Mesenchymal stem cell (in vitro differentiated cells and primary cell): Measurements from ENCODE around the gene SHISA7.

Experiments used
- DNase-seq: peaks from one replicate; pipeline ENCODE4 v3.0.0-alpha.2; 2013
- H2AFZ ChIP-seq: one replicate; pipeline ENCODE4 v1.6.1; 2013; ENCODE audit warnings: low read depth, mild to moderate bottlenecking, control low read depth, inconsistent platforms, low read length, moderate library complexity
- H2AK5ac ChIP-seq: 2 replicates; pipeline ENCODE4 v1.6.1; 2013; ENCODE audit warnings: low read length, moderate library complexity, mild to moderate bottlenecking, inconsistent platforms; ENCODE audit not compliant: severe bottlenecking
- H2BK120ac ChIP-seq: one replicate; pipeline ENCODE4 v1.6.1; 2013; ENCODE audit warnings: low read depth, mild to moderate bottlenecking, inconsistent platforms, low read length, moderate library complexity
- H2BK12ac ChIP-seq, 2 experiments: one replicate each; pipeline ENCODE4 v1.6.1; 2013; ENCODE audit warnings: inconsistent platforms in 2 of 2, low read length in 2 of 2, mild to moderate bottlenecking in 2 of 2, moderate library complexity in 2 of 2, control low read depth in 1 of 2
- H2BK15ac ChIP-seq: one replicate; pipeline ENCODE4 v1.6.1; 2013; ENCODE audit warnings: mild to moderate bottlenecking, low read depth, inconsistent platforms; ENCODE audit not compliant: poor library complexity, severe bottlenecking
- H2BK5ac ChIP-seq: 2 replicates; pipeline ENCODE4 v1.6.1; 2013; ENCODE audit warnings: low read depth, mild to moderate bottlenecking, low read length, control low read depth, inconsistent platforms; ENCODE audit not compliant: poor library complexity, severe bottlenecking
- H3K14ac ChIP-seq, 2 experiments: one replicate each; pipeline ENCODE4 v1.6.1; 2013; ENCODE audit warnings: inconsistent platforms in 2 of 2, low read length in 2 of 2, control low read depth in 1 of 2, mild to moderate bottlenecking in 1 of 2, moderate library complexity in 1 of 2
- H3K18ac ChIP-seq, 2 experiments: one replicate each; pipeline ENCODE4 v1.6.1; 2013; ENCODE audit warnings: inconsistent platforms in 2 of 2, low read length in 2 of 2, control low read depth in 1 of 2, low read depth in 1 of 2, mild to moderate bottlenecking in 1 of 2
- H3K23ac ChIP-seq, 2 experiments: one replicate each; pipeline ENCODE4 v1.6.1; 2013; ENCODE audit warnings: inconsistent platforms in 2 of 2, low read length in 2 of 2, mild to moderate bottlenecking in 2 of 2, moderate library complexity in 2 of 2, control low read depth in 1 of 2
- H3K27ac ChIP-seq: 2 replicates; pipeline ENCODE4 v1.5.1; 2013; ENCODE audit warnings: mild to moderate bottlenecking, moderate library complexity, low read length, control low read depth, inconsistent platforms; ENCODE audit not compliant: poor library complexity, severe bottlenecking
- H3K27me3 ChIP-seq, 2 experiments: 2 replicates each; pipeline versions ENCODE4 v1.6.1 to v1.7.0; 2013; ENCODE audit warnings: low read length in 2 of 2, mild to moderate bottlenecking in 2 of 2, moderate library complexity in 2 of 2, control low read depth in 1 of 2, inconsistent platforms in 1 of 2; ENCODE audit not compliant: control insufficient read depth in 1 of 2, insufficient read depth in 1 of 2
- H3K36me3 ChIP-seq, 2 experiments: 2 replicates each; pipeline versions ENCODE4 v1.6.1 to v1.7.0; 2013; ENCODE audit warnings: low read length in 2 of 2, control low read depth in 1 of 2, inconsistent platforms in 1 of 2, low read depth in 1 of 2, mild to moderate bottlenecking in 1 of 2; ENCODE audit not compliant: insufficient read depth in 2 of 2, control insufficient read depth in 1 of 2
- H3K4ac ChIP-seq, 2 experiments: one replicate each; pipeline ENCODE4 v1.6.1; 2013; ENCODE audit warnings: inconsistent platforms in 2 of 2, low read length in 2 of 2, mild to moderate bottlenecking in 2 of 2, moderate library complexity in 2 of 2, control low read depth in 1 of 2, low read depth in 1 of 2
- H3K4me1 ChIP-seq: 2 replicates; pipeline ENCODE4 v1.6.1; 2013; ENCODE audit warnings: low read depth, low read length, control low read depth; ENCODE audit not compliant: control insufficient read depth, insufficient read depth
- H3K4me2 ChIP-seq: 2 replicates; pipeline ENCODE4 v1.6.1; 2013; ENCODE audit warnings: low read length, mild to moderate bottlenecking, inconsistent platforms; ENCODE audit not compliant: poor library complexity, severe bottlenecking
- H3K4me3 ChIP-seq, 2 experiments: 2 replicates each; pipeline versions ENCODE4 v1.5.1 to v1.7.0; 2013; ENCODE audit warnings: low read length in 2 of 2, mild to moderate bottlenecking in 2 of 2, control low read depth in 1 of 2, low read depth in 1 of 2; ENCODE audit not compliant: insufficient read depth in 1 of 2
- H3K79me1 ChIP-seq: replicated peaks from 2 replicates; pipeline ENCODE4 v1.6.1; 2013; ENCODE audit warnings: mild to moderate bottlenecking, control low read depth, low read length, inconsistent platforms; ENCODE audit not compliant: poor library complexity, severe bottlenecking
- H3K9ac ChIP-seq: 2 replicates; pipeline ENCODE4 v1.7.0; 2013; ENCODE audit warnings: mild to moderate bottlenecking, low read length, moderate library complexity
- H3K9me3 ChIP-seq: 2 replicates; pipeline ENCODE4 v1.7.0; 2013; ENCODE audit warnings: mild to moderate bottlenecking, low read length; ENCODE audit not compliant: control insufficient read depth
- H4K8ac ChIP-seq: one replicate; pipeline ENCODE4 v1.6.1; 2013; ENCODE audit warnings: inconsistent platforms, mild to moderate bottlenecking, low read length, moderate library complexity
- H4K91ac ChIP-seq: one replicate; pipeline ENCODE4 v1.6.1; 2013; ENCODE audit warnings: mild to moderate bottlenecking, low read length, inconsistent platforms
- WGBS: methylation state at CpG from one replicate; pipeline ENCODE4 v1.1.7; 2013; ENCODE audit warnings: mixed read lengths; 5-methylcytosine and 5-hydroxymethylcytosine counted together

SHISA7 gene

GRCh38 chr19:55482967-55483705 lies 40.0 kb upstream of the SHISA7 start:
- H3K4me1 ChIP-seq, result peaks cover 65% of the 10 kb centered on the region
- H3K9me3 ChIP-seq, result no peaks in the 10 kb centered on the region
- no peak overlapping the region for H3K9ac ChIP-seq
- H3K18ac ChIP-seq, result no peak overlapping the region
- no peak overlapping the region for H4K91ac ChIP-seq
- no peak overlapping the region for H3K23ac ChIP-seq
- peak overlapping the region in 1 of 2 experiments; percentile 15 for H3K4ac ChIP-seq
- H2BK15ac ChIP-seq, result no peak overlapping the region
- DNase-seq, result no peak
- no peak overlapping the region for H3K4me3 ChIP-seq
- H2BK5ac ChIP-seq, result no peak overlapping the region
- H3K36me3 ChIP-seq, result peaks cover 6 to 62% of the 10 kb centered on the region in 2 experiments
- no peak overlapping the region for H3K4me2 ChIP-seq
- no peak overlapping the region for H2BK12ac ChIP-seq
- H2AK5ac ChIP-seq, result no peak overlapping the region
- H2BK120ac ChIP-seq, result no peak overlapping the region
- H3K27me3 ChIP-seq, result no peaks in the 10 kb centered on the region
- 96% methylated on average over 45 of the region's 47 CpGs for WGBS
- peak overlapping the region; percentile 38 for H4K8ac ChIP-seq
- H3K79me1 ChIP-seq, result peaks cover 25% of the 10 kb centered on the region
- no peak overlapping the region for H3K14ac ChIP-seq
- no peak overlapping the region for H3K27ac ChIP-seq
- H2AFZ ChIP-seq, result no peak overlapping the region

- H2BK5ac ChIP-seq, result no peak overlapping the region
- H2BK120ac ChIP-seq, result no peak overlapping the region
- H3K27ac ChIP-seq, result no peak overlapping the region
- H3K4me1 ChIP-seq, result peaks cover 64% of the 10 kb centered on the region
- no peak overlapping the region for H4K91ac ChIP-seq
- 93% methylated on average over 79 of the region's 83 CpGs for WGBS
- no peak overlapping the region for H2AFZ ChIP-seq
- H3K36me3 ChIP-seq, result peaks cover 6 to 65% of the 10 kb centered on the region in 2 experiments
- H3K23ac ChIP-seq, result no peak overlapping the region
- no peak overlapping the region for H3K18ac ChIP-seq
- no peak for DNase-seq
- no peak overlapping the region for H3K4me3 ChIP-seq
- H3K27me3 ChIP-seq, result no peaks in the 10 kb centered on the region
- peaks cover 28% of the 10 kb centered on the region for H3K79me1 ChIP-seq
- H3K14ac ChIP-seq, result no peak overlapping the region
- H2BK12ac ChIP-seq, result no peak overlapping the region
- H3K9ac ChIP-seq, result no peak overlapping the region
- no peak overlapping the region for H2BK15ac ChIP-seq
- no peaks in the 10 kb centered on the region for H3K9me3 ChIP-seq
- H3K4ac ChIP-seq, result no peak overlapping the region
- H4K8ac ChIP-seq, result no peak overlapping the region
- H2AK5ac ChIP-seq, result no peak overlapping the region
- H3K4me2 ChIP-seq, result no peak overlapping the region
Measured at GRCh38 chr19:55482156-55482961, 39.3 kb upstream of the SHISA7 start.

- peaks cover 6 to 64% of the 10 kb centered on the region in 2 experiments for H3K36me3 ChIP-seq
- no peak overlapping the region for H3K4ac ChIP-seq
- H2AFZ ChIP-seq, result no peak overlapping the region
- no peak overlapping the region for H3K23ac ChIP-seq
- H3K9ac ChIP-seq, result no peak overlapping the region
- H3K4me3 ChIP-seq, result no peak overlapping the region
- H2BK15ac ChIP-seq, result no peak overlapping the region
- H3K27me3 ChIP-seq, result no peaks in the 10 kb centered on the region
- no peak overlapping the region for H3K14ac ChIP-seq
- H3K4me1 ChIP-seq, result peaks cover 58% of the 10 kb centered on the region
- H2BK12ac ChIP-seq, result no peak overlapping the region
- 75% methylated on average over 27 of the region's 40 CpGs for WGBS
- H2BK5ac ChIP-seq, result no peak overlapping the region
- H3K79me1 ChIP-seq, result peaks cover 28% of the 10 kb centered on the region
- H3K27ac ChIP-seq, result no peak overlapping the region
- no peak overlapping the region for H4K91ac ChIP-seq
- H3K9me3 ChIP-seq, result no peaks in the 10 kb centered on the region
- H3K4me2 ChIP-seq, result no peak overlapping the region
- H2AK5ac ChIP-seq, result no peak overlapping the region
- DNase-seq, result no peak
- H2BK120ac ChIP-seq, result no peak overlapping the region
- H4K8ac ChIP-seq, result no peak overlapping the region
- no peak overlapping the region for H3K18ac ChIP-seq
Measured at GRCh38 chr19:55481794-55482155, 38.7 kb upstream of the SHISA7 start.

DNA sequence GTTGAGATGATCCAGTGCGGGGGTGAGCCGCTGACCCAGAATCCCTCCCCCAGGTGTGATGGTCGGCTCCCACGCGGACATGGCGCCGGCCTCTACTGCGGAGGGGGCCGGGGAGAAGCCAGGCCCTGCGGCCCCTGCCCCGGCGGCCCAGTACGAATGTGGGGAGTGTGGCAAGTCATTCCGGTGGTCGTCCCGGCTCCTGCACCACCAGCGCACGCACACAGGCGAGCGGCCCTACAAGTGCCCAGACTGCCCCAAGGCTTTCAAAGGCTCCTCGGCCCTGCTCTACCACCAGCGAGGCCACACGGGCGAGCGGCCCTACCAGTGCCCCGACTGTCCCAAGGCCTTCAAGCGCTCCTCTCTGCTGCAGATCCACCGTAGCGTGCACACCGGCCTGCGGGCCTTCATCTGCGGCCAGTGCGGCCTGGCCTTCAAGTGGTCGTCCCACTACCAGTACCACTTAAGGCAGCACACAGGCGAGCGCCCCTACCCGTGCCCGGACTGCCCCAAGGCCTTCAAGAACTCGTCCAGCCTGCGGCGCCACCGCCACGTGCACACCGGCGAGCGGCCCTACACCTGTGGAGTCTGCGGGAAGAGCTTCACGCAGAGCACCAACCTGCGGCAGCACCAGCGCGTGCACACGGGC lies 38.2 kb upstream of the SHISA7 start:
- Histone ChIP-seq H2BK15ac (no peak overlapping the region), H3K14ac (no peak overlapping the region), H3K9ac (no peak overlapping the region), H3K4me1 (peaks cover 53% of the 10 kb centered on the region), H3K4me2 (no peak overlapping the region), H2BK5ac (no peak overlapping the region), H3K27ac (no peak overlapping the region), H3K18ac (no peak overlapping the region), H3K4ac (no peak overlapping the region), H4K8ac (peak overlapping the region; percentile 7), H3K9me3 (no peaks in the 10 kb centered on the region), H2BK120ac (no peak overlapping the region), H3K36me3 (peaks cover 6 to 59% of the 10 kb centered on the region in 2 experiments), H4K91ac (no peak overlapping the region), H3K23ac (no peak overlapping the region), H2BK12ac (no peak overlapping the region), H2AFZ (no peak overlapping the region), H3K4me3 (no peak overlapping the region), H3K27me3 (no peaks in the 10 kb centered on the region), H2AK5ac (no peak overlapping the region), H3K79me1 (peaks cover 28% of the 10 kb centered on the region)
- WGBS, result 94% methylated on average over 44 of the region's 52 CpGs
- no peak for DNase-seq
